HG02970 (cell line): Measurements from ENCODE around the gene PLXNA4.

Experiments
- ATAC-seq: cut with Tn5 transposase; IDR thresholded peaks from one replicate; pipeline ENCODE4 v1.9.1; 2021; ENCODE audit warnings: mild to moderate bottlenecking, moderate library complexity, moderate number of reproducible peaks; ENCODE audit not compliant: unreplicated experiment, low FRiP score

PLXNA4 gene

DNA sequence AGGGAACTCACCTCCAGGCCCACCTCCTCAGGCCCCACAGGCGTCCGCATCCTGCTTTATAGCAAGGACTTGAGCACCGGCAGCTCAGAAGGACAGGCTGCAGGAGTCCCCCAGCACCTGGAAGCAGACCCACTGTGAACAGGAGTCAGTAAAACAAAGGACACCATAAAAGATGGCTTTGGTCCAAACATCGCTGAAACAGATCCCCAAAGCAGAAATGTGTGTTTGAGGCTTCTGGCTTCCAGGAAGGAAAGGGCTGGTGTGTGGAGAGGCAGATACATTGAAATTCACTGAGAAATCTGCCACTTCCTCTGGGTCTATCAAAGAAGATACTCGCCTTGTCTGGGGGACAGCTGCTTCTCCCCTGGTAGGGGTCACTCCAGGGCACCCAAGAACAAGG, 286.2 kb downstream of the PLXNA4 start:
- no peak for ATAC-seq

DNA sequence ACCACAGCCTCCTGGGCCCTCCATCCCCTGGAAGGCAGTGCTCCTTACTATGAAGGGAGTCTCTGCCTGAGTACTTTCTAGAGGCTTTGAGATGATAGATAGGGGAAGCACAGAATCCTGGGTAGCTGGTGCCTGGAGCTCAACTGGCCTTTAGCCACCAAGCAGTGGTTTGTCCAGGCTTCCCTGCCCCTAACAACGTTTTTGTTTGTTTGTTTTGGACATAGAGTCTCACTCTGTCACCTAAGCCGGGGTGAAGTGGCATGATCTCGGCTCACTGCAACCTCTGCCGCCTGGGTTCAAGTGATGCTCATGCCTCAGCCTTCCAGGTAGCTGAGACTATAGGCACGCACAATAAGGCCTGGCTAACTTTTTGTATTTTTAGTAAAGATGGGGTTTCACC, 289.4 kb downstream of the PLXNA4 start:
- no peak for ATAC-seq

DNA sequence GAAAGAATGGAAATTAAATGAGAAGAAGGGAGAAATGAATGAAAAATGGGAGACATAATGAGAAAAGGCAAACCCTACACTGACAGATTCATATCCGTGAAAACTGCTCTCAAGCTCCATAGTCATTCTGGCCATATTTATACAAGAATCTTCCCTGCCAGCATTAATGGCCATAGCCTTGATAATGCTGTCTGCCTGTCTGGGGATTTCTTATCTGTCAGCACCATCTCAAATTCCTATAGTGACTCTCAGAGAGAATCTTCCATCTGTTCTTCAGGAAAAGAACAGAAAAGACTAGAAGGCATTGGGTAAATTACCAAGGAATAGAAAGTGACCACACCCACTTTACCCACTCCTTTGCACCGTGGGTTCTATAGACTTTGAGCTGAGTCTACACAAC, 295.9 kb downstream of the PLXNA4 start:
- no peak for ATAC-seq

DNA sequence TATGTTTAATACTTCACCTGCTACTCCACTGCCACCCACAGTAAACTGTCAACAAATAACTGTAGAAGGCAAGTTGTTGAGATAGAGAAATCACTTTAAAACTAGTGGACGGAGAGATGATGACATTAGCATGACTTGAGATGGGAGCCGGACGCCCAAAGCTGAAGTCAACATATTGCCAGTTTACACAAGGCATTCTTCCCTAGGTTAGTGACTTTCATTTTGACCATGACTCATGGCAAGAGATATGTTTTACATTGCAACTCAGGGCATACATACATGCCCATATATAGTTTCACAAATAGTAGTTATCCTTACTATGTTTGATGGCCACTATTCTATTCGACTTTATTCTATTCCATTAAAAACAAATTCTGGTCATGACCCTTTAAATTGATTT, 296.6 kb downstream of the PLXNA4 start:
- ATAC-seq = no peak

DNA sequence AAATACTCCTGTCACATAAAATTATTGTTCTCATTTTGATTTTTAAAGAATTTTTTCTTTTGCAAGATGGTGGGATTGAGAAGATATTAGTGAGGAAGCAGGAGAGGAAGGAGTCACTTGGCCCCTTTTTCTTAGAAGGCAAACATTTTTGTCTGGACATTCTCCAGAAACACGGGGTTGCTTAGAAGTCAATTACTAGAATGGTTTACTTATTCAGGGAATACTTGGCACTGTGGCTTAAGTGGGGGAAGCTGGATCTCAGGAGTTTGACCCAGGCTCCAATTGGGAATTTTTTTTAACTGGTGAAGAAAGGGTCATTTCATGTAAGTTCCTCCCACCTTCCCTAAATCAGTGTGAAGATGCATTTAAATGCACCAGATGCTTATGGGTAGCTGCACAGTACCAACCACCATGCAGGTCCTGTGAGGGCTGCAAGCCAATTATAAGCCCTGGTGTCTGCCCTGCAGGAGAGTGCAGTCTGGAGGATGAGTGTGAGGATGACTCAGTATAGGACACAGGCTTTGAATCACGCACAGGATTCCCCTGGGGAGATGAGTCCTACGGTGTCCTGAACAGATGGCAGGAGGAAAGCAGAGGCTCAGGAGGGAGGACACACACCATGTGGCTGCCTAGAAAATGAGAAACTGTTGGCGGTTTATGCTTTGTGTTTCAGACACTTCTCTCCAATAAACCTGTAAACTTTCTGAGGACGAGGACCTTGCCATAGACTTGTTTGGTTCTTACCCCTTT, 299.1 kb downstream of the PLXNA4 start:
- no peak for ATAC-seq

DNA sequence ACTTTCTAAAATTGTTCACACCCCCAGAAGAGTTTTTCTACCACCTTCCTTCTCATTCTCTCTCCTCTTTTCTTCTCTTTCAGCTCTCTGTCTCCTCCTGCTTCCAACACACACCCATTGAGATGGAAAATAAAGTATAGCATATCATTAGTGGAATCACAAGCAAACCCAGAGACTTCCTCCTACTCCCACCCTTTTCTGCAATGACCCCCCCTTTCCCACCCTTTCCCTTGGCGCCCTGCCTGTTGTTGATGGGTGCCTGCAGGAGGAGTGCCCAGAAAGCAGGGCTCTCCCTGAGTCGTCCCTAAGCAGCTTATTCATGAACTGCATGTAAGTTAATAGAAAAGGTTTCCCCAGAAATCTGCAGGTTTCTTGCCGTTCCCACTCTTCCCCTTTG, 300.0 kb downstream of the PLXNA4 start:
- ATAC-seq = no peak

DNA sequence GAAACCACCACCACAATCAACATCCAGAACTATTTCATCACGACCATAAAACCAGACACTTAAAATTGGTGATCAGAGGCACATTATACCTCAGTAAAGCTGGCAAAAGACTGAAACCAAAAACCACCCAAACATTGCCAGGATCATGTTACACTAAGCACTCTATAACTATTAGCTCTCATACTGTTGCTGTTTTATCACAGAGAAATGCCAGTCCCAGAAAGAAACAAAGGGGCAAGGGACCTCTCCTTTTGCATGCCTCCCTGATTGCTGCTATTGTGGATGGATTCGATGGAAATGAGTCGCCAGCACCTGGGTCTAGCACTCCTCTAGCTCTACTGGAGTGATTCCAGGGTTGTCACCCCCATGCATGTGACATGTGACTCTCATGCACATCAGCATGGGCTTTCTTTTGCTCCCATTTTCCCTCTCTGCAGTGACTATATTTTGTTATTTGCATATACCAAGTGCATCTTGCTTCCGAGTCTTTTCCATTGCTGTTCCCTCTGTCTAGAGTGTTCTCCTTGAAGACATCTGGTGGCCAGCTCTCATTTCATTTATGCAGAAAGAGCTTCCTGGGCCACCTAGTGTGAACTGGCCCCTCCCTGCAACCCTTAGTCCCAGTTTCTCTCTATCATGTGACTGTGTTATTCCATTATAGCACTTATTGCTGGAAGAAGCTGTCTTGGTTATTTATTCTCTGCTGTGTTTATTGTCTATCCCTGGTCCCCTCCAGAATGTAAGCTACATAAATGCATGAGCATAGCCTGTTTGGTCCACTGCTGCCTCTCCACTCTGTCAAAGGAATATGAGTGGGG, 300.6 kb downstream of the PLXNA4 start:
- ATAC-seq = no peak

DNA sequence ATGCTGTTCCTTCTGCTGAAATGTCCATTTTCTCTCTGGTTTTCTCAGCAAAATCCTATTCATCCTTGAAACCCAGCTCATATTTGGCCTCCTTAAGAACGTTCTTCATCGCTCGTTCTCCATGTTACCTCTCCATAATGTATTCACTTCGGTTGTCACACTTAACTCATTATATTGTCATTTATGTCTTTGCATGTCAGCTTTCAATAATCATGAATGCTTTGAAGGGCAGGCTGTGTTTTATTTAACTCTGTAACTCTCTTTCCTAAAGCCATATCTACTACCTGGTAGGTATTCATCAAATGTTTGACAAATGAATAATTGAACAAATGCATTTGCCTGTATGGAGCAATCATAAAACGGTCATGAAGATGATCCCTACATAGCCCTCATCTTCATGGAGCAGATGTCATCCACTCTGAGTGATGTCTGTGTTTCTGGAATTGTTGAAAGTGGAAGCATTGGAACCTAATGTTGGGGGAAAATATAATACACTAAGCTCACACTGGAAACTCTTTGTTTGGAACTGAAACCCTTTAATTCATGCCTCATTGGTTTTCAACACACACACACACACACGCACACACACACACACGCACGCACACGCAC, 303.4 kb downstream of the PLXNA4 start:
- ATAC-seq = no peak

DNA sequence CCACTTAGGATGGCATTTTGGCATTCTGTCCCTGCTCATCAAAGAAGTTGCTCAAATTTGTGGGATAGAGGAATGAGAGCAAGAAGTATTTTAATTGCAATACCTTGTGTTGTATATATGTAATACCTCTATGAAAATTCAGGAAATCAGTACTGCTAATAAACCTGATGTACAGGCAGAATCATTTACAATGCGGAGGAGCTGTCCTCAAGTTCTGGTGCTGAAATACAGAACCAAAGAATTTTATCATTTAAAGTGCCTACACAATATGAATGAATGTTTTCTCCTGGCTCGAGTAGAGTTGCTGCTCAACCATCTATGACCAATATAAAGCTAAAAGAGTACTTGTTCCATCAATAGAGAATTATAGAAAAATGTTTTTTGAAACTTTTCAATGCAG, 305.8 kb downstream of the PLXNA4 start:
- ATAC-seq = no peak

DNA sequence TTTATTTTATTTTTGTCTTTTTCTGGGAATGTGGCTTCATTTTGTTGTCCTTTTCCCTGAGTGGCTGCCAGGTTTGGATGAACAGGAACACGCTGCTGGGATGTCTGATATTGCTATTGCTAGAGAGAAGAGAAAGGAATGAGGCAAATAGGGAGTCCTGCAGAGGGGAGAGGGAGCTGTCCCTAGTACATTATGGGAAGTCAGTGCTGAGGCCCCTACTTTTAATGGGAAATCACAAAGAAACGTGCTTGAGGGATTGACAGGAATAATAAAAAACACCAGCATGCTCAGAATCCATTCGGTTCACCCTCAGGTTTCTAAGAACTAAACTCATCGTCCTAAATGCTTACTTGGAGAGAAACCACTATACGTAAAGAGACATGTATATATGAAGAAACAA, 306.6 kb downstream of the PLXNA4 start:
- no peak for ATAC-seq

DNA sequence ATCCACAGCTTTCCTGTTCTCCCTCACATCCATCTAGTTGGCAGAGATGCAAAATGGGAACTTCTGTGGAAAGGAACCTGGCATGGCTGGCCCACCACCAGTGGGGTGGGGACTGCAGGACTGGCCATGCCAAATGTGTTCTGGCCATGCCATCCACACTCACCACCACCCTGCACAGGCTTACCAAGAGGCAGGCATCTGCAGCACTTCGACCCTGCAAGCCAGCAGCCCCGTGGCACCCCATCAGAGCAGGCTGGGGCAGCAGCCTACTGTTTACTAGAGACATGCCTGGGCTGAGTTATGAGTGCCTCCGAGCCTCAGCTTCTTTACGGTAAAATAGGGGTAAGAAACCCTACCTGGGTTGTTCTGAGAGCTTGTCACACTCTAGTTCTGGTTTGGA, 313.1 kb downstream of the PLXNA4 start:
- no peak for ATAC-seq

DNA sequence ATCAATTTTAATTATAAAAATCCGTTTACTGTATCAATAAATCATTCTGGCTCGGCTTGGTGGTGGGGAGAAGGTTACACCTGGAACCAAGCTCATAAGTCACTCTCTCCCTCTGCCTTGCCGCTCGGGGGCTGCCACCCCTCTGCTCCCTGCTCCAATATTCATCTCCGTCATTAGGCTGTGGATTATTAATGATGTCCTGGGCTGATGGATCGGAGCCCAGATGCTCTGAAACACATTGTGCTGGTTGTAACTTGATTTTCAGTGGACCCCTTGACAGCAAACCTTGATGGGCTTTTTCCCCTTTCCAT, 314.2 kb downstream of the PLXNA4 start:
- ATAC-seq = no peak

DNA sequence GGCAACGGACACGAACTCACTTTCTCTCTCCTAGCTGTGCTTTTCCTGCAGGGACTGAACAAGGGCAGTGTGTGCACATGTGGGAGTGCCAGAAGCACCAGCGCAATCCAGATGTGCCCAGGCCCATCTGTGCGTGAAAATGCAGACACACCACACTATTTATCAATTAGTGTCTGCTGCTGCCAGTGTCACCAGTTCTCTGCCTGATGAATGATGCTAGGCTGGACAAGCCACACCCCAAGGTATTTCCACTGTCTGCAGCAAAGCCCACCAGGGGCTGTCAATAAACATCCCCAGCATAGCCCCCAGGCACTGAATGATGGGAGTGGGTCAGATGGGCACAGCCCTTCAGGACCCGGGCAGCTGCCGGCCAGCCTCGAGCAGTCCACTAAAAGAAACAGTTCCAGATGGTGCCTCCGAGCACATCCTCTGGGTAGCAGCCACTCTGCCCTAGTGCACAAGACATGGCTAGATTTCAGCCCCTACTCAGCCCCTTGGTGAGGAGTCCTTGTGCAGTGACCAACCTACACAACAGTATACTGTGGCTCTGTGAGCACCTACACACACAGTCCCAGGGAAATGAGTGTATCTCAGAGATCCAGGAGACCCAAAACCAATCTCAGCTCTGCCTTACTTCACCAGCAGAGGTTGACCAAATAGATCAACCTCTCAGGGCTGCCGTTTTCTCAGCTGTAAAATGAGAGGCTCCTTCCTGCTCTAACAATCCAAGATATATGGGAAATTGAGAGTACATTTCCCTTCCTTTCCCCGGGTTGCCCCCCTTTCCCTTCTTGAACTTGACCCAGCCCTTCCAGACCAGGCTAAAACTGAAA, 314.7 kb downstream of the PLXNA4 start:
- ATAC-seq = no peak

DNA sequence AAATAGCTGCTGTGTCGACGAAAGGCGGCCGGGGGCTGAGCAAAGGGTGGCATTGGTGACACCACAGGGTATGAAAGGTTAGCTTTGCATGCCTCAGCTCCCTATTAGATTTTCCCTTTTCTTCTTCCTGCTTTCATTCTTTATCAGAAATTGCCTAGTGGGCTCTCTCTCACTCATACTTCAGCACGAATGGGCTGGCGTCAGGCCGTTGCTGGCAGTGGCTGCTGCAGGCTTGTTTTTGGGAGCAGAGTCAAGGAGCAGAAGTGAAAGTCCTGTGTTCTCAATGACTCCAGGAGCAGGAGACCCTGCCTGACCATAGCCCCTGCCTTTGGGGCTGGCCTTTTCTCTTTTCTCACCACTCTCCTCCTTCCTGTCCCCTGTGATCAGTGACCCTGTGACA, 318.0 kb downstream of the PLXNA4 start:
- ATAC-seq = no peak

DNA sequence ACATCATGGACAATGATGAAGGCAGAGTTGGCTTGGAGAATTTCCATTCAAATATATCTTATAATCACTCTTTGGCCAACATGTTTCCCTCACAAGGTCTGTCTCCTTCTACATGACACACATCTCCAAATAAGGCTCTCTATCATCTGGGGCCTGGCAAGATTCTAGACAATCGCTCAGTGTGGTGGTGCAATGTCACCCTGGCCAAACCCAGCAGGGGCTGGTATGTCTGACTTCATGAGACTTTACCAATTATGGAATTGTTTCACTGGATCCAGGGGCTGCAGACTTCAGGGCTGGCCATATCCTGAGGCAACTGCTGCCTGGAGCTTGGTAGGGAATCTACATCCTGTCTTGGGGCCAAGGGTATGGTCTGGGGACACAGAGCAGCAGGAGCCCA, 319.0 kb downstream of the PLXNA4 start:
- no peak for ATAC-seq

DNA sequence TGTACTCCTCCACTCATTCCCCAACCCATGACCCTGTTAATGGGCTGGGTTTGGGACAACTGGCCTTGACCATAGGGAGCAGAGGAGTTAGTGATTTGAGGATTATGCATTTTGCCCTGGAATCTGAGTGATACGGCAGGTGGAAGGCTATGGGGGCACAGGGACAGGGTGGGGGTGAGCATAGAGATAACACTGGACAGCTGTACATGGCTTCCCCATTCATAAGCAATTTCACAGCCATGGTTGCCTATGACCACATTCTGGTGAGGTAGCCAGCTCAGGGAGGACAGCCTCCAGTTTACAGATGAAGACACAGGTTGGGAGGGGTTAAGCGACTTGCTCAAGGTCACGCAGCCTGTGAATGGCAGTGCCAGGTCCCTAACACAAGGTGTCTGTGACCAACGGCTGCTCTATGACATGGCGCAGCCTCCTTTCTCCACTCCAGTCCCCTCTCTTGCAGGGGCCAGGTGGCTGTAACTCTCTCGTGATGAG, 319.5 kb downstream of the PLXNA4 start:
- ATAC-seq = no peak

DNA sequence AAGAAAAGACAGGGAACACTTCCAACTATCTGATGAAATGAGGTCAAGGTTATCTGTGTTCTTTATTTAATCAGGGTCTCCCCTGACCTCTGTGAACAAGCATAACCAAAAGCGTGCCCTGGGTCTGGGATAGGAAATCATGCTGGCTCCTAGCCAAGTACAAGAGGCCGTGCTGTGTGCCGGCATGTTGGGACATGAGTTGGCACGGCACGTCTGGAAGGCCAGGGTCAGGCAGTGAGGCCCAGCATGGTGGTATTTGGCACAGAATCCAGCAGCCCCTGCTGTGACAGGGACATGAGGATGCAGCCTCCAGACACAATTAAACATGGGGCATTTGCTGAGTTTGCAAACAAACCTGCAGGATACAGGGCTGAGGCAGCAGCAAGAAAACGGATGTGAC, 320.4 kb downstream of the PLXNA4 start:
- no peak for ATAC-seq

DNA sequence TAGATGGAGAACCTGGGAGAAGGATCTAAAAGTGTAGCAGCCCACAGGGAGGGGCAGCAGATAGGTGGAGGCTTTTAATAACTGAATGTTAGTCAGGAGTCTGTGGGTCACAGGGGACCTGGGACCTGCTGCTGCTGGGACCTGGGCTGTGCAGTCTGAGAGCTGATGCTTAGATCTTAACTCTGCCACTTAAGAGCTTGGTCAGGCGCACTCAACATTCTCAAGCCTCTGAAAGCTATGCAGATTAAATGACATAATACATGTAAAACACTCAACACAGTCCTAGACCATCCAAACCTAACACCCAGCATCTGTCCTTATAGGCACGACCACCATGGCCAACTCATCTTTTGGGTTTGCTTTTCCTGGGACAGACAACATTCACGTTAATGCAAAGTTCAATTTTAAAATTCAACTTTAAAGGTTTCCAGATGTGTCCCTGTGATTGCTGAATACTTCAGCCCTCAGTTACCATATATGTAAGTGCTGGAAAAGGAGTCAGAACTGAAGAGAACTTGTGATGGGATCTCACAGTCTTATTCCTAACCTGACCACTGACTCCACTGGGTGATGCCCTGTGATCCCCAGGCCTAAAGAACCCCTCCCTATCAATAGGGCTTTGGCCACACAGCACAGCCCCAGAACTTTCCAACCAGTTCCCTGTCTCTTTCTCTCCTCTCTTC, 321.0 kb downstream of the PLXNA4 start:
- no peak for ATAC-seq

DNA sequence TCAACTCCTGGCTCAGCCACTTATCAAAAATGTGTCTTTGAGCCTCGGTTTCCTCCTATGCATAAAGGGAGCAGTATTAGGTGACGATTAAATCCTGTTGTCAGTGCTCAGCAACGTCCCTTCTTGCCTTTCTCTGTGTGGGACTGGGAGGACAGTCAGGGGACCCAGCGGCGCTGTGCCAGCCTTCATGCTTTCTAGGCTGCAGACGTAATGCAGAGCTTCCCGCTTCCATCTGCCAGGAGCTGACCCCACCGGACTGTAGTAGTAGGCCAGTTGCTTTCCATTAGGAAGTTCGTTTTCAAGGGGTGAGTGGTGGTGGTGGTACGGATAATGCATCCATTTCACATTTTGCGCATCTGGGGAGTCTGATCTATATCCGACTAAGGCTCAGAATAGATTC, 321.8 kb downstream of the PLXNA4 start:
- no peak for ATAC-seq

DNA sequence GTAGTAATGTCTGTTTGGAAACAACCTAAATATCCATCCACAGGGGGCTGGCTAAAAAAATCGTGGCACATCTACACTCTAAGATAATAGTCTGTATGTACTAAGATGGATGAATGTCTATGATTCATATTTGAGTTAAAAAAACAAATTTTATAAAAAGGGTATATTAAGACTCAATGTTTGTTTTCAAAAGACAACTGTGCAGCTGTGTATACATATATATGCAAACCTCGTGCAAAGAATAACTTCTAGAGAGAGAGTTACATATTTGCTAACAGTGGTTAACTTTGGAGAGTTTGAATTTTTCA, 323.5 kb downstream of the PLXNA4 start:
- no peak for ATAC-seq

DNA sequence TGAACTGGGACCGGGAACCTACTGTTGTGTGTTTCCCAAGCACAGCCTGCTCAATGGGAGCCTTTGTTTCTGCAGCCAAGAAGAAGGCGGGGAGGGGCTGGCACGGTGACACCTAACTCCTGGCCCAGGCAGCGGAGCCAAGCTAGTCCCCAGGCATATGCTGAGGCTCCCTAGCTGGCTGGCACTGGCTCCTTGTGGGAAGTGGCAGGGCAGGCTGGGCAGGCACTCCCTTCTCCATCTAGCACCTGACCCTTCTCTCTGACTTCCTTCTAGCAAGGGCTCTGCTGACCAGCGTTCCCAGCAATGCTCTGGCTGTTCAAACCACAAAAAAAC, 325.0 kb downstream of the PLXNA4 start:
- no peak for ATAC-seq
